Stimulated activated naive B cell treated with anti-CD40 and anti-IgM and Interleukin-4, amounts not matched to agents 10 μg/mL and 1 μg/mL and 100 μg/mL, for 72 hours (primary cell): ENCODE data around the gene GRB10.

Source experiments
- ATAC-seq, 2 donors: fragments of 150-1000 bp; cut with Tn5 transposase; replicated peaks; 2 replicates each; pipeline ENCODE4 v1.10.0; 2021; ENCODE audit warnings: moderate library complexity in 1 of 2
- DNase-seq: peaks from one replicate; pipeline ENCODE4 v3.0.0; 2021
- H3K27ac Mint-ChIP-seq: one replicate; pipeline ENCODE4 v1.8.0; 2022; ENCODE audit warnings: mild to moderate bottlenecking, mixed read lengths
- H3K27me3 Mint-ChIP-seq, 2 donors: one replicate each; pipeline ENCODE4 v1.8.0; 2022; ENCODE audit warnings: mixed read lengths in 2 of 2
- H3K36me3 Mint-ChIP-seq, 2 donors: one replicate each; pipeline ENCODE4 v1.8.0; 2022; ENCODE audit warnings: mixed read lengths in 2 of 2, mild to moderate bottlenecking in 1 of 2
- H3K4me1 Mint-ChIP-seq, 2 donors: one replicate each; pipeline ENCODE4 v1.8.0; 2022; ENCODE audit warnings: mixed read lengths in 2 of 2, mild to moderate bottlenecking in 1 of 2
- H3K4me3 Mint-ChIP-seq, 2 donors: one replicate each; pipeline ENCODE4 v1.8.0; 2022; ENCODE audit warnings: mild to moderate bottlenecking in 2 of 2, mixed read lengths in 2 of 2, moderate library complexity in 1 of 2
- H3K9me3 Mint-ChIP-seq, 2 donors: one replicate each; pipeline ENCODE4 v1.8.0; 2022; ENCODE audit warnings: mixed read lengths in 2 of 2, mild to moderate bottlenecking in 1 of 2

The GRB10 gene

GRCh38 chr7:50721661-50722259, 60.9 kb downstream of the GRB10 start:
- H3K36me3 Mint-ChIP-seq = no peaks in the 10 kb centered on the region
- no peak overlapping the region for H3K4me3 Mint-ChIP-seq
- H3K27me3 Mint-ChIP-seq = peaks cover 5 to 6% of the 10 kb centered on the region in 2 donors
- no peak overlapping the region for H3K27ac Mint-ChIP-seq
- DNase-seq = no peak
- peaks cover 0 to 6% of the 10 kb centered on the region in 2 donors for H3K4me1 Mint-ChIP-seq
- ATAC-seq = no peak
- no peaks in the 10 kb centered on the region for H3K9me3 Mint-ChIP-seq

DNA sequence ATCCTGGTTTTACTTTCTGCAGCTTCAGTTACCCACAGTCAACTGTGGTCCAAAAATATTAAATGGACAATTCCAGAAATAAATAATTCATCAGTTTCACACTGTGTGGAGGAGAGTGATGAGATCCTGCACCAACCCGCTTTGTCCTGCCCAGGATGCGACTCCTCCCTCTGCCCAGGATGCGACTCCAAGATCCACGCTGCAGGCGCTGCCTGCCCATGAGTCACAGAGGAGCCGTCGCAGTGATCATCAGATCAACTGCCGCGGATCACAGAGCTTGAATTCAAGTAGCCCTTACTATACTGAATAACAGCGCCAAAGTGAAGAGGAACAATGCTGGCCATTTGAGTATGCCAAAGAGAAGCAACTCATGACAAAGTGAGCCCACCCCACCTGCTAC, 61.5 kb downstream of the GRB10 start:
- H3K4me1 Mint-ChIP-seq = peaks cover 0 to 6% of the 10 kb centered on the region in 2 donors
- peaks cover 6 to 10% of the 10 kb centered on the region in 2 donors for H3K27me3 Mint-ChIP-seq
- no peak overlapping the region for H3K4me3 Mint-ChIP-seq
- no peak overlapping the region for H3K27ac Mint-ChIP-seq
- H3K9me3 Mint-ChIP-seq = no peaks in the 10 kb centered on the region
- H3K36me3 Mint-ChIP-seq = no peaks in the 10 kb centered on the region
- DNase-seq (no peak), ATAC-seq (no peak)

DNA sequence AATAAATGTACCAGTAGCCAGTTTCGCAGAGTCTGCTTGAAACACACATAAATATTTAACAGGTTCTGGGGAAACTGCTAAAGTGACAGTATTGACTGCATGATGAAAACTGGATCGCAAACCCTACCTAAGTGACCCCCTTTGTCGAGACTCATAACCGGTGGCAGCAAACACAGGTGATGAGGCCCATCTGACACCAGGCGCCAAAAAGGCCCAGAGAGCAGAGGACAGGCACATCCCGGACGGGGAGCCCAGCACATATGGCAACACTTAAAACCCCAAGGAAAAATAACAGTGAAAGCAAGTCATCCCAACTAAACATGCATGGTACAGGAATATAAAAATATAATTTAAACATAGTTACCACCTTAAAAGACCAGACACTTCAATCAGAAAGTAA, 62.4 kb downstream of the GRB10 start:
- ATAC-seq (no peak), DNase-seq (no peak)
- Mint-ChIP-seq H3K36me3 (no peaks in the 10 kb centered on the region), H3K27me3 (peaks cover 6 to 10% of the 10 kb centered on the region in 2 donors), H3K9me3 (no peaks in the 10 kb centered on the region), H3K4me1 (peaks cover 0 to 6% of the 10 kb centered on the region in 2 donors), H3K4me3 (no peak overlapping the region), H3K27ac (no peak overlapping the region)

- no peaks in the 10 kb centered on the region for H3K36me3 Mint-ChIP-seq
- DNase-seq (no peak), ATAC-seq (no peak)
- no peaks in the 10 kb centered on the region for H3K4me1 Mint-ChIP-seq
- no peak overlapping the region for H3K4me3 Mint-ChIP-seq
- H3K27me3 Mint-ChIP-seq = peaks cover under 1 to 11% of the 10 kb centered on the region in 2 donors
- H3K9me3 Mint-ChIP-seq = peaks cover under 1 to 1% of the 10 kb centered on the region in 2 donors
- H3K27ac Mint-ChIP-seq = no peak overlapping the region
These were observed 63.8 kb downstream of the GRB10 start for GRCh38 chr7:50718876-50719275.

DNA sequence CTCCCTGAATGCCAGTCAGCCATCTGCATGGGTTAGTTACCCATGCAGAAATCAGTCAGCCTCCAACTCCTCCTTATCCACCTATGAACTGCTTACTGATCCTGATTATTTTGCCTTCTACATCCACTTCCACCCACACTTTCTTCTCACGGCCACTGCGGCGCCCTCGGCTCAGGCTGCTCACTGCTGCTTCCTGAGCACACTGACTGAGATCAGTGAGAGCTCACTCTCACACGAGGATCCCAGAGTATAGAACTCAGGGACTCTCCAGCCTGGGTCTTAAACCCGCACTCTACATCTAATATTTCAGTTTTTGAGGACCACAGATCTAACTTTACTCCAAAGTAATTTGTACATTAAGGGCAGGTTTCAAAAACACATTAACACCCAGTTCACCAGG, 64.4 kb downstream of the GRB10 start:
- ATAC-seq = no peak
- Mint-ChIP-seq H3K9me3 (peaks cover 4% of the 10 kb centered on the region in 2 donors), H3K27ac (no peak overlapping the region)

DNA sequence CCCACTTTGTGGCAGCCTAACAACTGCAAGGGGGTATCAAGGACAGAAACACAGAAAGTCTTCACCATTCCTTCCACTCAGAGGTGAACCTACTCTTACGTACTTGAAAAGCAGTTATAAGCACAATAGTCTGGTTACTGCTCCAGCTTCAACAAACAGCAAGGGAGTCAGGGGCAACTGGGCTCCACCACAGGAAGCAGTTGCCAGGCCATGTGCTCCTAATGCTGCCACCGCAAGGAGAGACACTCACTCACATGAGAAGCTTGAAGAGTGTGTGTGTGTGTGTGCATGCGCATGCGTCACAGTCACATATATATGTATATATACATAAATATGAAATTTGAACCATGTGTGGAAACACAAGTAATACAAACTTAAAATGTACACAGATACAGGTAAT, 65.5 kb downstream of the GRB10 start:
- H3K36me3 Mint-ChIP-seq = no peaks in the 10 kb centered on the region
- no peak overlapping the region for H3K4me3 Mint-ChIP-seq
- DNase-seq (no peak), ATAC-seq (no peak)
- no peaks in the 10 kb centered on the region for H3K4me1 Mint-ChIP-seq
- peaks cover 11 to 20% of the 10 kb centered on the region in 2 donors for H3K27me3 Mint-ChIP-seq
- no peak overlapping the region for H3K27ac Mint-ChIP-seq
- peaks cover 4 to 7% of the 10 kb centered on the region in 2 donors for H3K9me3 Mint-ChIP-seq

More for the DNA sequence above, 64.4 kb downstream of the GRB10 start:
- H3K4me1 Mint-ChIP-seq = no peaks in the 10 kb centered on the region
- DNase-seq = no peak
- H3K4me3 Mint-ChIP-seq = no peak overlapping the region
- no peaks in the 10 kb centered on the region for H3K36me3 Mint-ChIP-seq
- H3K27me3 Mint-ChIP-seq = peaks cover 7 to 17% of the 10 kb centered on the region in 2 donors

DNA sequence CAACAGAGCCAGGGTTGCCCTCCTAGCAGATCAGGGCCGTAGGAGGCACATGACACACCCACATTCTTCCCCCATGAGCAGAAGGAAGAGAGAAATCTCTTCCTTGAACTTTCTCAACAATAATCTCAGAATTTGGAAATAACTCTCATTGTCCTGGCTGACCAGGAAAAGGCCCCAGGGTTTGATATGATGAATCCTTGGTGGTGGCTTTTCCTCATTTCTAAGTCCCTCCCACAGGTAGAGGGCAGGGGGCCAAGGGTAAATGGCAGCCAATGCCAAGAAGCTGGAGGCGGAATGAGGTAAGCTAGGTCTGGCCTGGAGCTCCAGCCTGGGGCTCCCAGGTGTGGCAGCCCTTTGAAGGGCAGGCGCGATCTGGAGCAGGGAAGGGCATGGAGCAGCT, 67.8 kb downstream of the GRB10 start:
- no peak for ATAC-seq
- Mint-ChIP-seq H3K36me3 (no peaks in the 10 kb centered on the region), H3K27ac (no peak overlapping the region), H3K4me3 (no peak overlapping the region), H3K4me1 (no peaks in the 10 kb centered on the region), H3K9me3 (peaks cover 4 to 7% of the 10 kb centered on the region in 2 donors), H3K27me3 (peaks cover 11 to 18% of the 10 kb centered on the region in 2 donors)
- DNase-seq = no peak

DNA sequence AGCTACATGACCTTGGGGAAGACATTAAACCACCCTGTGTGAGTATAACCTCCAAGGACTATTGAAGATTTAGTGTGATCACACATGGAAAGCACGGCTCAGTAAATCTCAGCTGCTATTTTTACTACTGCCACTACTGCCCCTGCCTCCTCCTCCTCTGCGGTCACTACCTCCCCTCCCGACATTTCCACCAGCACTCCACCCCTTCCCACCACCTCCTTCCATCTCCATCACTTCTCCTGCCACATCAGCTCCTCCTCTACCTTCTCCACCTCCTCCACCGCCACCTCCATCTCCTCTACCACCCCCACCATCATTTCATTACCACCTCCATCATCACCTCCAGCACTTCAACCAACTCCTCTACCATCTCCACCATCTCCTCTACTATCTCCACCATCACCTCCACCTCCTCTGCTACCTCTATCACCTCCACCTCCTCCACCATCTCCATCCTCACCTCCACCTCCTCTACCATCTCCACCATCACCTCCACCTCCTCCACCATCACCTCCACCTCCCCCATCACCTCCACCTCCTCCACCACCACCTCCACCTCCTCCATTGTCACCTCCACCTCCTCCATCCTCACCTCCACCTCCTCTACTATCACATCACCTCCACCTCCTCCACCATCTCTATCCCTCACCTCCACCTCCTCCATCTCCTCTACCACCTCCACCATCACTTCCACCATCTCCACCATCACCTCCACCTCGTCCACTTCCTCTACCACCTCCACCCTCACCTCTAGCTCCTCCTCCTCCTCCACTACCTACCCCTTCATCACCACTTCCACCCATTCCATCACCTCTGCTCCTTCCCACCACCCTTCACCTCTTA, 69.4 kb downstream of the GRB10 start:
- Mint-ChIP-seq H3K4me1 (no peaks in the 10 kb centered on the region), H3K27ac (no peak overlapping the region), H3K4me3 (no peak overlapping the region), H3K27me3 (peaks cover 11 to 22% of the 10 kb centered on the region in 2 donors), H3K9me3 (peaks cover 4 to 7% of the 10 kb centered on the region in 2 donors), H3K36me3 (no peaks in the 10 kb centered on the region)
- ATAC-seq (no peak), DNase-seq (no peak)

- H3K27me3 Mint-ChIP-seq = peaks cover 11 to 22% of the 10 kb centered on the region in 2 donors
- no peaks in the 10 kb centered on the region for H3K36me3 Mint-ChIP-seq
- no peak overlapping the region for H3K4me3 Mint-ChIP-seq
- ATAC-seq = no peak
- H3K9me3 Mint-ChIP-seq = peaks cover 4 to 7% of the 10 kb centered on the region in 2 donors
- no peak for DNase-seq
- H3K27ac Mint-ChIP-seq = no peak overlapping the region
- no peaks in the 10 kb centered on the region for H3K4me1 Mint-ChIP-seq
These were observed 70.2 kb downstream of the GRB10 start for GRCh38 chr7:50712252-50713122.

DNA sequence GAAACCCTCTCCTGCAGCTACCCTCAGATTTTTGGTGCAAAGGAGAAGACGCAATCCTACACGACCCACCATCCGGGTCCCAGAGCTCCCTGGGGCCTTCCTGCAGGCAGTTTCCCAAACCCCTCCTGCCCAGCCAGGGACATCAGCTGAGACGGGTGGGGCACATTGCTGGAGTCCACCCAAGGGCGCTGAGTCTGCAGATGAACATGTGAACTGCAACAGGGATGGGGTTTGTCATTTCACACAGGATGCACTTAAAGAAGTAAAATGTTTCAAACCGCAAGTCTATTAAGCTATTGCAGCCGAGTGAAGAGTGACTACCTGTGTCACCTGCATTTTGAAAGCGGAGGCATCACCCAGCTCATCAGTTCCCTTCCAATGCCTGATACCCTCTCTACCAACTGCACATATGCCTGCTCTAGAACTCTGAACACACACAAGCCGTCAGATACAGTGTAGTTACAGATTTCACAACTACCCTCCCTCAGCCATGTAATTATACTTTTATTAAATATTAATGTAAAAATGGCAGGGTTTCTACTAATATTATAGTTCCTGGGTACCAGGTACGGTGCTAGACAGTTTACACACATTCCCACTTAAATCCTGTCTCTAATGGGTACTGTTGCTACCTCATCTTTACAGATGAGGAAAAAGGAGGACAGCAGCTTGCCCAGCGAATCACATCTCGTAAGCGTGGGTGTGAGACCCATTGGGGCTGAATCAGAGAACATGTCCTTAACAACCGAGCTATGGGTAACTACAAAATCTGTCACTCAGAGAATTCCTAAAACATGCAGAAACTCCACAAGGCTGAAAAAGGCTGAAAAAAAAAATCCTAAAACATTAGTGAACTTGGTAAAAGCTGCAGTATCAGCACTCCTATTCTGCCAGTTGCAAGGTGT, 71.2 kb downstream of the GRB10 start:
- H3K4me1 Mint-ChIP-seq = no peaks in the 10 kb centered on the region
- H3K36me3 Mint-ChIP-seq = no peaks in the 10 kb centered on the region
- H3K27me3 Mint-ChIP-seq = peaks cover 11 to 21% of the 10 kb centered on the region in 2 donors
- H3K4me3 Mint-ChIP-seq = no peak overlapping the region
- no peak for ATAC-seq
- H3K27ac Mint-ChIP-seq = no peak overlapping the region
- peaks cover 4 to 7% of the 10 kb centered on the region in 2 donors for H3K9me3 Mint-ChIP-seq
- DNase-seq = no peak

- DNase-seq (no peak), ATAC-seq (no peak)
- Mint-ChIP-seq H3K27ac (no peak overlapping the region), H3K27me3 (peaks cover 11 to 18% of the 10 kb centered on the region in 2 donors), H3K4me3 (no peak overlapping the region), H3K9me3 (peaks cover 4 to 7% of the 10 kb centered on the region in 2 donors), H3K4me1 (no peaks in the 10 kb centered on the region), H3K36me3 (no peaks in the 10 kb centered on the region)
These were observed 72.1 kb downstream of the GRB10 start for GRCh38 chr7:50710441-50711154.

DNA sequence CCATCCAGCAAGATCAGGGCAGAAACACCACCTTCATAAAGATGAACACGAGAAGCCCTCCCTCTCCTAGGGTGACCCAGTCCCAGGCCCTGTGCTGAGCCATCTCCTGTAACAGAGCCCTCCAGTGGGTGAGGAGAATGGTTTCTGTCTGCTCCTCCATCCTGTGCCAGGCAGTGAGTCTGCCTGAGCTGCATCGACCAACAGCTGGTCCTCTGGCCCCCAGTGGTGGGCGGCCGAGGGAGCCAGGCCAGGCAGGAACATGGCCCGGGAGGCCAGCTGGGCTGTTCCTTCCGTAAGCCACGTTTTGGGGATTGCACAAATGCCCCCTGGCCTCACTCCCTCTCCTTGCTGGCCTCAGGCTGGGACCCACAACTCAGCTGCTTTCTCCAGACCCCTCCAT, 73.5 kb downstream of the GRB10 start:
- no peaks in the 10 kb centered on the region for H3K36me3 Mint-ChIP-seq
- DNase-seq (no peak), ATAC-seq (no peak)
- H3K9me3 Mint-ChIP-seq = peaks cover 4 to 7% of the 10 kb centered on the region in 2 donors
- no peaks in the 10 kb centered on the region for H3K4me1 Mint-ChIP-seq
- H3K27ac Mint-ChIP-seq = no peak overlapping the region
- peaks cover 11 to 18% of the 10 kb centered on the region in 2 donors for H3K27me3 Mint-ChIP-seq
- H3K4me3 Mint-ChIP-seq = no peak overlapping the region
